ENCODE data around the gene SHTN1. TPM values are rescaled to one million over a fixed set of nuclear protein-coding genes. Genes with fewer than 3 reads are reported as not detected.

Gene SHTN1
- total and polyA plus RNA-seq, 5 donors: 1.5 to 7.9 (median 6.0) TPM

DNA sequence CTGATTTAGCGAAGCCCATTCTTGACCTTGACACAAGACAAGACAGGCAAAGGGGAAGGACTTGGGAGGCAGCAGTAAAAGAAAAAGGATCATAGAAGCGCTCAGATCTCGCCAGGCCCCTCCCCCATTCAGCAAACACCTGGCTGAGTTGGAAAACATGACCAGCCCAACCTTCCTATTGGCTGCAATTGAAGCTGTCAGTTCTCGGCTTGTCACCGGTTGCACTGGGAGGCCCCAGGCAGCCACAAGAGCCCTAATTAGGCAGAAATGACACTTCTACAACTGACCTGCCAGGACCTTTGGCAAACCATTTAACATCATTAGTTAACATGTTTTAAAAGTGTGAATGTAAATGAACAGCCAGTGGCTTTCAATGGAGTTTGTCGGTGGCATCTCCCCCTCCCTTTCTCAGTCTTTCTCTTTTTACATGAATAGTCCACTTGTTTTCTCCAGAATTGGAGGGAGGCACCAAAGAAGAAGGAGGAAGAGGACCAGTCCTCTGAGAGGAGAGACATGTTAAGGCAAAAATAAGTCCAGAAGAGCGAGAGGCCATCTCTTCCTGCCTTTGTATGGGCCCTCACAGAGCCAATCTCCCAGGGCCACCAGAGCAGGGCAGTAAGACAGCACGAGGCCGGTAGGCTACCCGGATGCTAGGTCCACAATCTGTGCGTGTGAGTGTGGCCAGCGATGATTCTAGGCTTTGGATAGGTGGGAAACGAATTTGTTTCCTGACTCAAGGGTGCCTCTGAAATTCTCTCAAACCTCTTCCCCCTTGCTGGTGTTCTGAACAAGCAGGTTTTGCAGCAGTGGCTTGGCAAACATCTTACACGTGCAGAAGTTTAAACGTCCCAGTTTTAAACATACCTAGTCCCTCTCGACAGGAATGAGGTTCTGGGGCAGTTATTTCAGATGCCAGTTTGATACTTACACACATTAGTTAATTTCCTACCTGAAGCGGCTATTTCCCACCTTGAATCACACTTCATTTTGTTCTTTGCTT lies 170.7 kb downstream of the SHTN1 start:
- DNase-seq: no peak

DNA sequence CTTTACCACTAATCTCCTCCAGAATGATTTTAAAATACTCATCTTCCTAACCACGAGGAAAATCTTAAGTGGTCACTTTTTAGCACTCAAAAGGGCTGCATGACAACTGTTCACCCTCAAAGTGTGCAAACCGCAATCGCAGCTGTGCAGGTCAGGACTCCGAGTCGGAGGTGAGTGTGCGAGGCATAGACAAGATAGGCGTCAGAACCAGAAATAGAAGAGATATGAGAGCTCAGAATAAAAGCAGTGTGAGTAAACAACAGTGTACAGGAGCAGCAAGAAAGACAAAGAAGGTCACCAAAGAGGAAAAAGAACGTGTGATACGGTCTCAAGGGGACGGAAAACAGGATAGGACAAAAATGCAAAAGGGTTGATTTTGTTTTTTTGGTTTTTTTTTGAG lies 173.2 kb downstream of the SHTN1 start:
- H3K9me3 ChIP-seq (ENCODE audit: control insufficient read depth, low read length): no peaks in the 10 kb centered on the region
- H3K4me3 ChIP-seq (ENCODE audit: low read length): no peak overlapping the region
- 45% methylated on average over 10 of the region's 10 CpGs for WGBS
- intact Hi-C loops (cut with DNase I): no loop called here
- peak overlapping the region; percentile 30 for H3K27ac ChIP-seq (ENCODE audit: low read length)
- DNase-seq (peak in 1 of 3 donors; percentile 29), ATAC-seq (peak; percentile 58 to 83)
- no peaks in the 10 kb centered on the region for H3K4me1 ChIP-seq (ENCODE audit: control insufficient read depth, insufficient read depth, low read length)
- no peaks in the 10 kb centered on the region for H3K27me3 ChIP-seq (ENCODE audit: control insufficient read depth, insufficient read depth)

More for the DNA sequence above, 170.7 kb downstream of the SHTN1 start:
- H3K4me1 ChIP-seq (ENCODE audit: control insufficient read depth, insufficient read depth, low read length): no peaks in the 10 kb centered on the region
- WGBS: 62% methylated on average over 17 of the region's 17 CpGs
- H3K27me3 ChIP-seq (ENCODE audit: control insufficient read depth, insufficient read depth): no peaks in the 10 kb centered on the region
- intact Hi-C loops (cut with DNase I): no loop called here
- H3K4me3 ChIP-seq (ENCODE audit: low read length): no peak overlapping the region
- no peak for ATAC-seq
- H3K27ac ChIP-seq (ENCODE audit: low read length): no peak overlapping the region
- no peaks in the 10 kb centered on the region for H3K9me3 ChIP-seq (ENCODE audit: control insufficient read depth, low read length)

Other genes with a start within 250 kb of the SHTN1 start
- under 1 TPM; 0.24 to 0.36 (median 0.27) TPM for gene ENO4, start 155.7 kb downstream of the SHTN1 start, total RNA-seq
- 0.07 TPM for gene ENO4, start 155.7 kb downstream of the SHTN1 start, polyA plus RNA-seq
- gene VAX1, start 133.1 kb upstream of the SHTN1 start, total RNA-seq: not detected
- gene VAX1, start 133.1 kb upstream of the SHTN1 start, polyA plus RNA-seq: not detected
- not detected for gene KCNK18, start 192.3 kb upstream of the SHTN1 start, total RNA-seq
- gene KCNK18, start 192.3 kb upstream of the SHTN1 start, polyA plus RNA-seq: not detected
- under 1 TPM; 0.09 to 0.40 (median 0.21) TPM for gene SLC18A2, start 235.9 kb upstream of the SHTN1 start, total RNA-seq
- gene SLC18A2, start 235.9 kb upstream of the SHTN1 start, polyA plus RNA-seq: 0.07 TPM

Data from right cardiac atrium (tissue), 5 donors.